RPMI8226 (cell line): ENCODE data around the gene IRGM.
"Not testable (repeated sequence)": the region's sequence is repeated elsewhere in the genome, so short reads cannot be mapped to it uniquely, and the experiment has no call there.

Experiments
- DNase-seq: peaks from one replicate; pipeline ENCODE4 v3.0.0-alpha.2; 2015

The IRGM gene, protein sequence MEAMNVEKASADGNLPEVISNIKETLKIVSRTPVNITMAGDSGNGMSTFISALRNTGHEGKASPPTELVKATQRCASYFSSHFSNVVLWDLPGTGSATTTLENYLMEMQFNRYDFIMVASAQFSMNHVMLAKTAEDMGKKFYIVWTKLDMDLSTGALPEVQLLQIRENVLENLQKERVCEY

DNA sequence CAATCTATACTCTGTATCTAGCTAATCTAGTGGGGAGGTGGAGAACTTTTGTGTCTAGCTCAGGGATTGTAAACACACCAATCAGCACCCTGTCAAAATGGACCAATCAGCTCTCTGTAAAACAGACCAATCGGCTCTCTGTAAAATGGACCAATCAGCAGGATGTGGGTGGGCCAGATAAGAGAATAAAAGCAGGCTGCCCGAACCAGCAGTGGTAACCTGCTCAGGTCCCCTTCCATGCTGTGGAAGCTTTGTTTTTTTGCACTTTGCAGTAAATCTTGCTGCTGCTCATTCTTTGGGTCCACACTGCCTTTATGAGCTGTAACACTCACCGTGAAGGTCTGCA, at the start of gene IRGM:
IRGM (plus strand) TSS at position 214 of the 346 bp plus-strand sequence. CDS start 1,603 bp downstream, outside the sequence.
- not testable (repeated sequence) for DNase-seq

DNA sequence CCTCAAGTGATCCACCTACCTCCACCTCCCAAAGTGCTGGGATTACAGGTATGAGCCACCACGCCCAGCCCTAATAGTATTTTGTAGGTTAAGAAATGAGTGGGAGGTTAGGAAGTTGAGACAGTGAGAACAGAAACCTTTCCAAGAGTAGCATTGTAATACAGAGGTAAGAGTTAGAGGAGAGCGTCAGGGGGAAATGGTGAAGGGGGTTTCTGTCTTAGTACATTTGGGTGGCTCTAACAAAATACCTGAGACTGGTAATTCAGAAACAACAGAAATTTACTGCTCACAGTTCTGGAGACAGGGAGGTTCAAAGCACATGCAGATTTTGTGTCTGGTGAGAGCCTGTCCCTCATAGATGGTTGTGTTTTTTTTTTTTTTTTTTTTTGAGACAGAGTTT, 48.9 kb upstream of the IRGM start:
- DNase-seq = no peak

DNA sequence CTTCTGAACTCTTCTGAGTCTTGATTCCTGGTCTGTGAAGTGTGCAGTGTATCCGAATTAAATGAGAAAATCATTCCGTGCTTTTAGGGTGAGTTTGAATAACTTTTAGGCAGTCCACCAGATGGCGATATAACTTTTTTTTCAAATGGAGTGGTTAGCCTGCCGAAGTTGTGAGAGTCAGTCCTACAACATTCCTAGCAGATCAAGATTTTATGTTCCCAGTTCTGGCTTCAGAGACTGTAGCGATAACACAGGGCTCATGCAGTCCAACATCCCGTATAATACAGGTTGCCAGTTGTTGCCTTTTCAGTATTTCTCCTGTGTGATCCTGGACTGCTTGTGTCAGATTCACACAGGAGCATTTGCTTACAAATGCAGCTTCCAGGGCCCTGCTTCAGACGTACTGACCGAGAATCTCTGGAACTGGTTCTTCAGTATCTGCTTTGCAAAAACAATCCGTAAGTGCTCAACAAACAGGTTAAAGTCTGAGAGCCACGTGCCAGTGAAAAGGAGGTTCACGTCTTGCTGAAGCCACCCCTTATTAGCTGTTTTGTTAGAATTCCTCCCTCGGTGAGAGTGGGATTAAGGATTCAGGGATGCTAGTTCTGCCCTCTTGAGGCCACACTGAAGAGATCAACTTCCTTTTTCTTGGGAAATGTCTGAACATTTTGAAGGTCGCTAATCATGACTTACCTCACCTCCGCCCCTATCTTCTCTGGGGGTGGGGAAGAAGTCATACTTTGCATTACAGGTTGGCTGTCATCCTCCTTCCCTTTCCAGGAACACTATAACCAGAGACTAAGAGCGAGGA, 45.0 kb upstream of the IRGM start:
- peak; percentile 44 for DNase-seq

DNA sequence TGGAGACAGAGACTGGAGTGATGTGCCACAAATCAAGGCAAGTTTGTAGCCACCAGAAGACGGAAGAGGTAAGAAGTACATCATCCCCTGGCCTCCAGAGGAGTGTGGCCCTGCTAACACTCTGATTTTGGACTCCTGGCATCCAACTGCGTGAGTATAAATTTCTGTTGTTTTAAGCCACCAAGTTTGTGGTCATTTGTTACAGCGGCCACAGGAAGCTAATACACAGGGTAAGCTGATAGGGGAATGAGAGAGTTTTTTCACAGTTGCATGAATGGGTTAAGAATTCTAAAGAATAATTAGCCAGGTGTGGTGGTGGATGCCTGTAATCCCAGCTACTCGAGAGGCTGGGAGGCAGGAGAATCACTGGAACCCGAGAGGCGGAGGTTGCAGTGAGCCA, 41.9 kb upstream of the IRGM start:
- DNase-seq = no peak

DNA sequence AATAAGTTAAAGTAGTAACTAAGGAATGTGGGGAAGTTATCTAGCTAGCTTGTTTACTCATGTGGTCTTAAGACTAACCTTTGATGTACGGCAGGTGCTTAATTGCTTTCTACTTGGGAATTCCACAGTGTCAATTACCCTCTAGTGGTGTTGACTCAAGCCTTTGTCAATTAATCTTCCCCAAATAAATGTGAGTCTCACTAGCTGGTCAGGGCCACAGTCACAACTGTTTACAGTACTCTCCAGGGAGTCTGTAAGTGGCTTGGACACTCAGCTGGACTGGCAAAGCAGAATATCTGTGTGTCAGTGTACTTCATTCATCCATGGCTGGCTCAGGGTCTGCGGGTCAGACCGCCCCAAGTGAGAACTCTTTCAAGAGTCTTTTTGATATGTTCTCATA, 37.0 kb upstream of the IRGM start:
- no peak for DNase-seq

DNA sequence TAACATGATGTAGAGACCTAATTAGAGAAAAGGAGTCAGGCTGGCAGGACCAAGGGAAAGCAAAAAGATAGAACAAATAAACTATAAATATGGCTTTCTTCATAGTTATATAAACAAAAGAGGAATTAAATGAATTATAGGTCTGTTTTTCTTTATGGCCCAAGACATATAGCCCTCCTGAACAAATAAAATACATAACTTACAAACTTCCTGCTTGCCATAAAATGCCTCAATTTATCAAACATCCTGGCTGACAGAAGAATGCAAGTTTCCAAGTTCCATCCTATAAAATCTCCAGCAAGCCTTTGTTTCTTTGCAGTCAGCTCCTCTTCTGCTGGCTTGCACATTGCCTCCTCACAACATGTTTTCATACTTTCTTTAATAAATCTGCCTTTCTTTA, 31.3 kb upstream of the IRGM start:
- no peak for DNase-seq

DNA sequence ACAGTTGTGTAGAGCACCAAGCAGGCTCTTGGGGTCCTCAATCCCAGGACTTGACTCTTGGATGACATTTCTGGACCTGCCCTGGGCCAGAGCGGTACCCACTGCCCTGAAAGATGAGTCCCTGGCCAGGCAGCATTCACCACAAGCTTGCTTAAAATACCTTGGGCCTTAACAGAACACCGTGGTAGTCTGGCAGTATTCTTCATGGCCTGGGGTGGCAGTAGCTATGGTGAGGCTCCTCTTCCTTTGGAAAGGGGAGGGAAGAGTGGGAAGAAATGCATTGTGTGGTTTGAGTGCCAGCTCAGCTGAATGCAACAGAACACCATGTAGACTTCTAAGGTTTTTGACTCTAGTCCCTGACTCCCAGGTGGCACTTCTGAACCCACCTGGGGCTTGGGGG, 29.4 kb upstream of the IRGM start:
- no peak for DNase-seq

DNA sequence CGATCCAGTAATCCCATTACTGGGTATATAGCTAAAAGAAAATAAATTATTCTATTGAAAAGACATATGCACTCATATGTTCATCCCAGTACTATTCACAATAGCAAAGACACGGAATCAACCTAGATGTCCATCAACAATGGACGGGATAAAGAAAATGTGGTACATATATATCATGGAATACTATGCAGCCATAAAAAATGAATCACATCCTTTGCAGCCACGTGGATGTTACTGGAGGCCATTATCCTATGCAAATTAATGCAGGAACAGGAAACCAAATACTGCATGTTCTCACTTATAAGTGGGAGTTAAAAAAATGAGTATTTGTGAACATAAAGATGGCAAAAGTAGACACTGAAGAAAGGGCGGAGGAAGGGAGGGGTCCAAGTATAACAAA, 16.6 kb upstream of the IRGM start:
- DNase-seq = no peak

DNA sequence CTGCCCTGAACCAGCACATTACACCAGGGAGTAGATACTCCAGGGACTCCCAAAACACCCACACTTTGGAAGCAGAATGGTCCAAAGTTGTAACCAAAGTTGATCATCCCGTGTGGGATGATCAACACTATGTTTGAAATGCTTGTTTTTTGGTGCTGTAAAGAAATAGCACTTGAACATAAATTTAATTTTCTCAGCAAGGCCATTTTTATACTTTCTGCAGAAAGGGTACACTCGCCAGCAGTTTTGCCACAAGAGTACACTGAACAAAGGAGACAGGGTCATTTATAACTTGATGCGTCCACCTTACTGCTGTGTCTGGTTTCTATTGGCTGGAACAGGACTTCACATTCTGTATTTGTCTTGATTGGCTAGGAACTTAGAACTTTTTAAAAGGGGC, 14.5 kb upstream of the IRGM start:
- not testable (repeated sequence) for DNase-seq

DNA sequence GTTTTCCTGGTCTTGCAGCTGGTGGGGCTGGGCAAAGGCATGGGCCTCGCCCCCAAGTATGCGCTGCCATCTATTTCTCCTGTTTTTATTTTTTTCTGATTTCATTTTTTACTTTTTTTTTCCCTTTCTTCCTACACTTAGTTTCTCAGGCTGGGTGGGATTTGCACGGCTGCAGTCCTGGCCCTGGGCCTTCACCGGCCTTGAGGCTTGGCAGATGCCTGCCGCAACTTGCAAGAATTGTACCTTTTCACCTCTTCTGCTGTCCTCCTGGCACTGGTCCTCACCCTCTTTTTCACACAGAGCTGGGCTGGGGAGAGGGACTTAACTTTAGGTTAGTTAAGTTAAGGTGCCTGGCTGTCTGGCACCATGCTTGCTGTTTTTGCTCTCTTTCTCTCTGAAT, 10.3 kb upstream of the IRGM start:
- no peak for DNase-seq

DNA sequence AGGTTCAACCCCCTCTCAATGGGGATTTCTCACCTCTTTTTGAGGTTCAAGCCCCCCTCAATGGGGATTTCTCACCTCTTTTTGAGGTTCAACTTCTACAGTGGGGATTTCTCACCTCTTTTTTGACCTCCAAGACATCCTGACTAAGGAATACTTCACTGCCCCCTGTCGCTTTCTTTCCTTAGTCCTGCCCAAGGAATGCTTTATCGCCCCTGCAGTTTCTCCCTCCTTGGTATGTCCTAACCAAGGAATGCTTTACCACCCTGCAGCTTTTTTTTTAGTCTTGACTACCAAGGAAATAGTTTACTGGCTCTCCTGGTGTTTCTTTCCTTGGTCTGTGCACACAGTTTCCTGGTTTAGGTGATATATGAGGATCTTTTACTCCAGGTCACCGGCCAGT, 9.6 kb upstream of the IRGM start:
- no peak for DNase-seq

DNA sequence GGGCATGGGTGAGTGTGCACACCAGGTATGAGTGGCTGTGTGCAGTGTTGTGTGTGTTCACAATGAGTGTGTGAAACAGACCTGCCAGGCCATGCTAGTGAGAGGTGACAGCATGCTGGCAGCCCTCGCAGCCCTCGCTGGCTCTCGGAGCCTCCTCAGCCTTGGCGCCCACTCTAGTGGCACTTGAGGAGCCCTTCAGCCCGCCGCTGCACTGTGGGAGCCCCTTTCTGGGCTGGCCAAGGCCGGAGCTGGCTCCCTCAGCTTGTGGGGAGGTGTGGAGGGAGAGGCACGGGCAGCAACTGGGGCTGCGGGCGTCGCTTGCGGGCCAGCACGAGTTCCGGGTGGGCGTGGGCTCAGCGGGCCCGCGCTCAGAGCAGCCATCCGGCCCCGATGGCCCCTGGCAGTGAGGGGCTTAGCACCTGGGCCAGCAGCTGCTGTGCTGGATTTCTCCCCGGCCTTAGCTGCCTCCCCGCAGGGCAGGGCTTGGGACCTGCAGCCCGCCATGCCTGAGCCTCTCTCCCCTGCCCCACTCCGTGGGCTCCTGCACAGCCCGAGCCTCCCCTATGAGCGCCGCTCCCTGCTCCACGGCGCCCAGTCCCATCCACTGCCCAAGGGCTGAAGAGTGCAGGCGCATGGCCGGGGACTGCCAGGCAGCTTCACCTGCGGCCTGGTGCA, 999 bp upstream of the IRGM start:
- DNase-seq = not testable (repeated sequence)

DNA sequence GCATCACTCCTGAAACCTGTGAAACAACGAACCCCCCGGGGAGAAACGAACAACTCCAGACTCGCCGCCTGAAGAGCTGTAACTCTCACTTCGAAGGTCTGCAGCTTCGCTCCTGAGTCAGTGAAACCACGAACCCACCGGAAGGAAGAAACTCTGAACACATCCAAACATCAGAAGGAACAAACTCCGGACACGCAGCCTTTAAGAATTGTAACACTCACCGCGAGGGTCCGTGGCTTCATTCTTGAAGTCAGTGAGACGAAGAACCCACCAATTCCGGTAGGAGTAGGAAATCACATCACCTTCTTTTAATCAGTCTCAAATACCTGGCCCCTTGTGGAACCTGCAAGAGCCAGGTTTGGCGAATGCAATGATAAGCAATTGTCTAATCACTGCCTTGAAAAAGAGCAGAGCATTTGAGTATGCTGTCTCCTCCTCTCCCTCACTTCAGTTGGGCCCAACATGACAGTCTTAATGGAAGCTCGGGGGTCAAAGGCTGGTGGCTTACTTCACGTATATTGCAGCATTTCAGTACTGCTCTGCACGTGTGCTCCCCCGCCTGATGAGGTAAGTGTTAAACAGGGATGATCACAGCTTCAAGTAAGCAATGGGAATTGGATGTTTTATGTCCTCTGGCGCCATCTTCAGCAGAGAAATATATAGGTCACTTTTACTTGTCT, 473 bp downstream of the IRGM start:
- peak; percentile 78 for DNase-seq

DNA sequence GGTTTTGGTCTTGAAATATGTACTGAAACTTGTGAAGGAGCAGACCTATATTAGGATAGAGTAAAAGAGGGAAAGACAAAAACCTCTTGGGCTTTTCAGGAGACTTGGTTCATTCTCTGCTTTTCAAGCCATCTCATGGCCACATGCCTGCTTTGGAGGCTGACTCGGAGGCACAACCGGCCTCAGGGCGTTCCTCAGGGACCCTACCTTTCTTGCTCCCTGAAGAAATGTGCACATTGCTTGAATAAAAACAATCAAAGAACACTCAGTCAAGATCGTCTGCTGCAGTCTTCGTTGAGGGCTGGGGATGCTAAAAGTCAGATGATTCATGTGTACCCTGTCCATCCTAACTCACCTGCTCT, 994 bp downstream of the IRGM start:
- DNase-seq = no peak

DNA sequence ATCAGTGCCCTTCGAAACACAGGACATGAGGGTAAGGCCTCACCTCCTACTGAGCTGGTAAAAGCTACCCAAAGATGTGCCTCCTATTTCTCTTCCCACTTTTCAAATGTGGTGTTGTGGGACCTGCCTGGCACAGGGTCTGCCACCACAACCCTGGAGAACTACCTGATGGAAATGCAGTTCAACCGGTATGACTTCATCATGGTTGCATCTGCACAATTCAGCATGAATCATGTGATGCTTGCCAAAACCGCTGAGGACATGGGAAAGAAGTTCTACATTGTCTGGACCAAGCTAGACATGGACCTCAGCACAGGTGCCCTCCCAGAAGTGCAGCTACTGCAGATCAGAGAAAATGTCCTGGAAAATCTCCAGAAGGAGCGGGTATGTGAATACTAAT, 1.9 kb downstream of the IRGM start:
- no peak for DNase-seq

DNA sequence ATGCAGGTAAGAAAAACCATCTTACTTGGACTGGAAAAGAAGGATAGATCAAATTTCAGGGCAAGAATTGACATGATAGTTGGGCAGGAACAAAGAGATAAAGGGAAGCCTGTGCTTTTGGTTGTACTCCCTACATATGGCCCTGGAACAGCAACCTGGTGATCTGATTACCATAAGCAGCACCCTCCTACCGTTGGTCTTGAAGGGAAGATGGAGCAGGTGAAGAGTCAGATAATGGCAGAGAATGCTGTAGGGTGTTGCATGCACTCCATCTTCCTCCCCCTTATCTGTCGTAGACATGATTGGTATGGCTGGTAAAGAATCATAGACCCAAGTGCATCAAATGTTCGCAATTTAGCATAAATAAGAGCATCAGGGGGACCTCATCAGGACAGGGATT, 4.7 kb downstream of the IRGM start:
- no peak for DNase-seq

DNA sequence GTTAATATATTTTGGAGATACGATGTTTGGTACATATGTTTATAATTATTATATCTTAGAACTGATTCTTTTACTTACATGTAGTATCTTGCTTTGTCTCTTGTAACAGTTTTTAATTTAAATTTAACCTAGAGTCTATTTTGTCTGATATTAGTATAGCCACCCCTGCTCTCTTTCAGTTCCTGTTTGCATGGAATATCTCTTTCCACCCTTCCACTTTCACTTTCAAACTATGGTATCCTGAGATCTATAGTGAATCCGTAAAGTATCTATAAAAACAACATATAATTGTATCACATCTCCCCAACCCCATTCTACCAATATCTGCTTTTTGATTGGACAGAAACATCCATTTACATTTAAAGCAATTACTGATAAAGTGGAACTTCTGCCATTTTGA, 7.2 kb downstream of the IRGM start:
- DNase-seq = no peak

DNA sequence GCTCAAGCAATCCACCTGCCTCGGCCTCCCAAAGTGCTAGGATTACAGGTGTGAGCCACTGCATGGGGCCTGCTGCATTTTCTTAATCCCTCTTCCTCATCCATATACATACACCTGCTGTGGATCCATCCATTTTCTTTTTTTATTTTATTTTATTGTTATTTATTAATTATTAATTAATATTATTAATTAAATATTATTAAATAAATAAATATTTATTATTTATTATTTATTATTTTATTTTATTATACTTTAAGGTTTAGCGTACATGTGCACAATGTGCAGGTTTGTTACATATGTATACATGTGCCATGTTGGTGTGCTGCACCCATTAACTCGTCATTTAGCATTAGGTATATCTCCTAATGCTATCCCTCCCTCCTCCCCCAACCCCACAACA, 10.4 kb downstream of the IRGM start:
- DNase-seq = not testable (repeated sequence)

DNA sequence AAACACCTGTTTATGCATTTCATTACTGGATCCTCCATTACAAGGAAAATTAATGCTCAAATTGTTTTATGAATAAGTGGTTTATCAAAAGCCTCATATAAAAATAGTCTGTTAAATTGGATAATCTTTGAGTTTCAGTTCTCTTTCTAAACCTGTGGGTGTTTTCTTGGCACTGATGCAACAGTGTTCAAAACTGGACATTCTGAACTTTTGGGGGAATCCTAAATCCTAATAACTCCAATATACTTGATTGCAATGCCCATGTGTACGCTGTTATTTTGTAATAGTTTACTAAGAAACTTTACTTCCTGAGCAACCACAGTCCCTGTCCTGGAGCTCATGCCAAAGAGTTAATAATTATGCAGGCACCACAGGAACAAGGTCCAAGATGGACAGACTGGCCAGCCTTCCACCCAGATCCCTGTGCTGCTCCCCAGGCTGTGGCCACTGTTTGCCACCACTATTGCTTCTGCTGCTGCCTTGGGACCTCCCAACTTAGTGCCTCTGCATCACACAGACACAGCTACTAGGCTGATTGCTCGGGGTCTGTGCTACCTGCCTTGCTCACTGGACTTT, 14.0 kb downstream of the IRGM start:
- DNase-seq = no peak

DNA sequence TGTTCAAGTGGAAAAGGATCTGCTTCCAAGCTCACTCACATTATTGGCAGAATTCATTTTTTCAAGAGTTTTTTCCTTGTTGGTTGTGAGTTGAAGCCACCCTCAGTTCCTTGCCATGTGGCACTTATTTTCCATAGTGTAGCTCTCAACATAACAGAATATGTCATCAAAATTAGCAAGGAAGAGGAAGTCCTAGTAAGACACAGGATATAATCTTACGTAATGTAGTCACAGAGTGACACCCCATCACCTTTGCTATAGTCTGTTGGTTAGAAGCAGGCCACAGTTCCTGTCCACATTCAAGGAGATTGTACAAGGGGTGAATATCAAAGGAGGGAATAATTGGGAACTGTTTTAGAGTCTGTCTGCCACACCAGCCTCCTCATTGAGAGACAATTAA, 15.7 kb downstream of the IRGM start:
- DNase-seq = no peak

DNA sequence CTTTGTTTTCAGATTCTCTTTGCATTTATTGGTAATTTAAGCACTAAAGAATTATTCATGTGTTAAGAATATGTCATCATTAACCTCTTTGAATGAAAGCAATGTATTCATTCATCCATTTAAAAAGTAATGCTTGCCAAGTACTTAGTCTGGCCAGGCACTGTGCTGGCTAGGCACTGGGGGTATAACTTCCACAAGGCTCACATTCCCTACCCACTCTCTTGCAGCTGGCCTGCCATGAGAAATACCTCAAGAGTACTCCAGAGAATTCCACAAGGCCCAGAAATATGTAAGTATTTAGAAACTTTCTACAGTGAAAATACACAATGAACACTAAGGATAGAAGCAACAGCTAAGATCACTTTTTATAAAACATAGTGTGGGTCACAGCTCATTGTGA, 33.0 kb downstream of the IRGM start:
- no peak for DNase-seq

DNA sequence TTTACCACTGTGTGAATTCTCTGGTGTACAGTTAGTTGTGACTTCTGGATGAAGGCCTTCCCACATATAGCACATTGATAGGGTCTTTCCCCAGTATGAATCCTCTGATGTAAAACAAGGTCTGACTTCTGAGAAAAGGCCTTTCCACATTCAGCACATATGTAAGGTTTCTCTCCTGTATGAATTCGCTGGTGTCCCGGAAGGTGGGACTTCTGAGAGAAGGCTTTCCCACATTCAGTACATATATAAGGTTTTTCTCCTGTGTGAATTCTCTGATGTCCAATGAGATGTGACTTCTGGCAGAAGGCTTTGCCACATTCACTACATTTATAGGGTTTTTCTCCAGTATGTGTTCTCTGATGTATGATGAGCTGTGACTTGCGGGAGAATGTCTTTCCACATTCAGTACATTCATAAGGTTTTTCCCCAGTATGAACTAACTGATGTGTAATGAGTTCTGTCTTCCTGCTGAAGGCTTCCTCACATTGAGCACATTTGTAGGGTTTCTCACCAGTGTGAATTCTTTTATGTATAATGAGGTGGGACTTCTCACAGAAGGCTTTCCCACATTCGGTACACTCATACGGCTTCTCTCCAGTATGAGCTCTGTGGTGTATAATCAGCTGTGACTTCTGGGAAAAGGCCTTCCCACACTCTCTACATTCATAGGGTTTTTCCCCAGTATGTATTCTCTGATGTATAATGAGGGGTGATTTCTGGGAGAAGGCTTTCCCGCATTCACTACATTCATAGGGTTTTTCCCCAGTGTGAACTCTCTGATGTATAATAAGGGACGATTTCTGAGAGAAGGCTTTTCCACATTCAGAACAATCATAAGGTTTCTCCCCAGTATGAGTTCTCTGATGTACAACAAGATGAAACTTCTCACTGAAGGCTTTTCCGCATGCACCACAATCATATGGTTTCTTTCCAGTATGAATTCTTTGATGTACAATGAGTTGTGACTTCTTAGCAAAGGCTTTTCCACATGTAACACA, 49.4 kb downstream of the IRGM start:
- DNase-seq = no peak
